Fibroblast of skin of back (primary cell): ENCODE measurements around the gene HPS1. TPM values are rescaled to one million over a fixed set of nuclear protein-coding genes. Genes with fewer than 3 reads are reported as not detected.

ENCODE experiments used
- DNase-seq: peaks from one replicate; pipeline ENCODE4 v3.0.0-alpha.2; 2013
- polyA plus RNA-seq, 2 experiments: library from polyadenylated mRNA; unstranded; fragments of 120-200 nt; gene quantifications; one replicate each; pipeline ENCODE4 v1.2.1, GENCODE V29; 2013; ENCODE audit not compliant: insufficient read length in 2 of 2

Gene HPS1
- 40.1 TPM for polyA plus RNA-seq (2013, experiment 1 of 2; ENCODE audit: insufficient read length)
- 48.2 TPM for polyA plus RNA-seq (2013, experiment 2 of 2; ENCODE audit: insufficient read length)

GRCh38 chr10:98446661-98447221, at the start of gene HPS1:
Gene HPS1, minus strand, starts transcription at chr10:98446935. Its CDS starts 3,695 bp downstream, at chr10:98443240.
- peak; percentile 75 for DNase-seq

- no peak for DNase-seq
Measured at GRCh38 chr10:98492763-98493162, 46.0 kb upstream of the HPS1 start.

GRCh38 chr10:98489561-98490481, 43.1 kb upstream of the HPS1 start:
- no peak for DNase-seq

GRCh38 chr10:98488669-98489430, 42.1 kb upstream of the HPS1 start:
- DNase-seq: no peak

- DNase-seq: no peak
Measured at GRCh38 chr10:98487649-98488048, 40.9 kb upstream of the HPS1 start.

GRCh38 chr10:98486421-98486820, 39.7 kb upstream of the HPS1 start:
- peak; percentile 94 for DNase-seq

DNA sequence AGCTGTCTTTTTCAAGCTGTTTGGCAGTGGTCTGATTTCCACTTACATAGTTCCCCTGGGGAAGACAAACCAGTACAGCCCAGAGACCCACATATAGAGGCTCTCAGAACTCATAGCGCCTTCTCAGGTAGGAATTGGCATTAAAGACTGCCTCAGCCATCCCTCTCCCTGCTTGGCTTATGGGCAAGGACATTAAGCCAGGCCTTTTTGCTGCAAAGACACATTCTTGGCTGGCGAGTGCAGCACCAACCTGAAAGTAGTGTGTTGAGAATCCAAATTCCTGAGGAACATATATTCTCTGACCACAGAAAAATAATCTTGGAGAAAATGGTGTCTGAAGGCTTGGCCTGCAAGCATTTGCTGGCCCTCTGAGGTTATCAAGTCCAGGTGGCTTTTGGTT, 39.2 kb upstream of the HPS1 start:
- peak; percentile 81 for DNase-seq

DNA sequence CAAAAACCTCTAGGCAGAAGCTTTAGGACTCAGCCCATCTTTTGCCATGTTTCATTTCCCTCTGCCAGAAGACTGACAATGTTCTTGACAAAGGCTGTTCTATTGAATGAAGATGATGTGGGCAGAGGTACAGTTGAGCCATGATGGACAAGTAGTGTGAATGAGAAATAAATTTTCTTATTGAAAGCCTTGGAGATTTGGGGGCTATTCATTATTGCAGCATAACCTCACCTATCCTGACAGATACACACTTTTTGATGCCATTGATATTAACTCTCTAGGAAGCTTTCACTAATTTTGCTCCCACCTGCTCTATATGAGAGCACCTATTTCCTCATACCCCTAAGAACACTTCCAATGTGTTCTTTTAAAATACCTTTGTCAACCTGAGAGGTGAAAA, 36.9 kb upstream of the HPS1 start:
- DNase-seq: no peak

DNA sequence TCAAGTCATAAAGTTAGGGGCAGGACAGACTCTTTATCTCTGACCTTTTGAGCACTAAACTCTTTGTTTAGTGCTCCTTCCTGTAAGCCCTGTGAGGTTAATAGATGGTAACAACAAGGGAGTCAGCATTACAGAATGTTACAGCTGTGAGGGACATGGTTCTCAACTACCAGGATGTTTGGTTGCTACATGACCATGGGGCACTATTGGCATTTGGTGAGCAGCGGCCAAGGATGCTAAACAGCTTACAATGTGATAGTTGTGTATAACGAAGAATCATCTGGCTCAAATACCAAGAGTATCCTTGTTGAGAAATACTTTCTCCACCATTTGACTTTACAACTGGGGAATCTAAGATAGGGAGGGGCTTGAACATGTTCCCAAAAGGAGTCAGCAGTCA, 35.4 kb upstream of the HPS1 start:
- DNase-seq: no peak

GRCh38 chr10:98481404-98481945, 34.7 kb upstream of the HPS1 start:
- DNase-seq: no peak

DNA sequence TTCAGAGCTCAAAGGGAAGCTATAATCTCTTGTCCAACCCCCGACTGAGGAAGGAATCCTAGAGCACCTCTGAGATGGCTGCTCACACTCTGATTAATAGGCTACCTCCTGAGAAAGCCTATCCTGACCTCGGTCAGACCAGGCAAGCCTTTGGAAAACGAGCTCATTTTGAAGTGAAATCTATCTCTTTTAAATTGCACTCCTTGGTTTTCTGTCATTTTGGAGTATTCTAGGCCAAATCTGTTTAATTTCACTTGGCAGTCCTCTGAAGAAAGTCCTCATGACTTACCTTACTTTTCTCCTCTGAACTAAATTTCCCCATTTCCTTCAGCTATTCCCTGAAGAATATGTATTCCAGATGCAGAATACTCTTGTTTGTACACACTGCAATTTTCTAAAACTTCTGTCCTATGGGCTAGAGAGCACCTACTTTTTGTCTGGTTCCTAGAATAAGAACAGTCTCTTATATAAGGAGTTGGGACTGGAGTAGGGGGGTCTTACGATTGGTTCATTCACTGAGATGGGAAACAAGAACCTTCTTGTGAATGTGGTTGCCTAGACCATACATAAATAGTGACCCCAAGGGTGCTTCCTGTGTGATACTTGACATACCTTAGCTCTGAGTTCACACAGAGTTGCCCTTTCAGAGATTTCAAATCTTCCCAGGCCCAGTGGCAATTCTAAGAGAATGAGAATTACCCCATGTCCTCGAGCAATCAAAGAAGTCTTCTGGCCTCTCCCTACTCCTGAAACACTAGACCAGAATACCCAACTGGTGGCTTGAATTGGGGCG, 31.9 kb upstream of the HPS1 start:
- peak; percentile 79 for DNase-seq

- no peak for DNase-seq
Measured at GRCh38 chr10:98477861-98478260, 31.1 kb upstream of the HPS1 start.

GRCh38 chr10:98474628-98475027, 27.9 kb upstream of the HPS1 start:
- no peak for DNase-seq

GRCh38 chr10:98472196-98472595, 25.5 kb upstream of the HPS1 start:
- DNase-seq: no peak

DNA sequence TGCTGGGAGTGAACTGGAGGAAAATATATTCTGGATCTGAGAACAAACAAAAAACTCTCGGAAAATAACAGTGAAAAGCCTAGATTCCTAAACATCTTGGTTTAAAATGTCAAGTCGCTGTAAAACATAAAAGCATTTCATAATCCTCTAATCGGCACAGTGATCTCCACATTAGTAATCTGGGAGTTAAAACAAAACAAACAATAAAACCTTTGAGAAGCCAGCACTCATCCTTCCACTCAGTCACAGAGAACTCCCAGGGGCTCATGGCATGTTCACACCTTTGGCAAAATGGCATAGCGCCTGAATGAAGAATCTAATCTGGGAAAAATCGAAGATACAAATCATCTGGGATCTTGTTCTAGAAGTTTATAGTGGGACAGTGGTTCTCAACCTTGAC, 24.1 kb upstream of the HPS1 start:
- DNase-seq: no peak

DNA sequence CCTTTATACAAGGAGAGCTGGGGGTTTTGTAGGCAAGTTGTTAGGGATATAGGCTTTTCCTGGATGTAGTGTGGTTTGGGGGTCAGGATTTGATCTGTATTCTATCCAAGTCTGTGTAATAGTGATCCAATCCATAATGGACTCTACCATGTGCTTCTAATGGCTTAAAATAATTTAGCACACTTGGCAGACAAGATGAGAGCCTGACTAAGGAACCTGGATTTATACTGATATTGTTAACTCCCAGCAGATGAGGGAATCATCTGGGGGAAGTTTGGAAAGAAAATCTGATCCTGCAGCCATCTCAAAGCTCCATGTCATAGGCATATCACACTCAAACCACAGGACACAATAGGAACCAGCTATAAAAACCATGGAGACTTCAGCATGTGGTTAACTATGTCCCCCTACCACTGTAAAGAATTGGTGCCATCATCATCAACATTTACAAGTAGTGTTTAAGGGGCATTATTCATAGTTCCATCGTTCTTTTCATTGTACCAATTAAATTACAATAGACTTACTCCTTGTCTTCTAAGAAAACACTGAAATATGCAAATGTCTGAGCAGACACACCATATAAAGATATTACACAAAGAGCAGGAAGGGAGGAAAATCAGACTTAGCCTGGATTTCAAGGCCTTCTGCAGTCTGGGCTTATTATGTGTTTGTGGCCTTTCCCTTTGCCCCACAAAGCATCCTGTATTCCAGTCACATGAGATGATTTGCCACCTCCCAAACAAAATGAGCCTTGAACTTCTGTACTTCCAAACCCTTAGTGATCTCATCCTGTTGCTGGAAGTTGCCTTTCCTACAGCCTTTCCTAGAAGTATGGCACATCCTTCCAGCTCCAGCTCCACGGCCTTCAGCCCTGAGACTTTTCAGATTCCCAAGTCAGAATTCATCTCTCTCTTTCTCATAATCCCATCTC, 22.5 kb upstream of the HPS1 start:
- DNase-seq: no peak

GRCh38 chr10:98467506-98468318, 21.0 kb upstream of the HPS1 start:
- DNase-seq: peak; percentile 85

DNA sequence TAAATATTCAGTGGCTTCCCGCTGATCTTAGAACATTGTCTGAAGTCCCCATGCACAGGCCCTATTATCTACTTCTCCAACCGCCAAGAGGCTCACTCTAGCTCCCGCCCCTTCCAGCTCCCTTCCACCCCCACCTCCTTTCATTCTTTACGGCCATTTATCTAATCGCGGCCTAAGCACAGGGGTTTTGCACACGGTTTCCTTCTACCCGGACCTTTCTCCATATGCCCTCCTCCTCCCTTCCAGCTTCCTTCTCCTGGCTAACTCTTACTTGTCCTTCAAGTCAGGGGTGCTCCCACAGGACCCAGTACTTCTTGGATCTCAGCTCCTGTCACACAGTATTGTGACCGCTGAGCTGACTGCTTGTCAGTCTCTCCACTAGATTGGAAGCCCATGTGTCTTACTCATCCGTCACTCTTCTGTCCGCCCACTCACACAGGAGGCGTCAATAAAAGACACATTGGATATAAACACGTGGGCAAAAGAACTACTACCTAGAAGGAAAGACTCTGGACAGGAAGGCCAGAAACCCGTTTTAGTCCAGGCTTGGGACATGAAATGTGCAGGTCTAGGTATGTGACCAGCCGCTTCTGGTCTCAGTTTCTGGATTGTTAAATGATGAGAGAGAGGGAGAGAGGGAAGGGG, 20.2 kb upstream of the HPS1 start:
- DNase-seq: no peak

GRCh38 chr10:98465866-98466265, 19.1 kb upstream of the HPS1 start:
- DNase-seq: no peak
